Liver (tissue), 9 donors: ENCODE measurements around the gene DAAM1. TPM values are rescaled to one million over a fixed set of nuclear protein-coding genes. Genes with fewer than 3 reads are reported as not detected.
A peak's percentile ranks its signal among the peaks of the same experiment; 100 is the strongest.

Experiments used
- DNase-seq: peaks from one replicate; pipeline ENCODE4 v3.0.0-alpha.2; 2017; ENCODE audit warnings: low spot score
- H3K27ac ChIP-seq, 2 donors: one replicate each; pipeline ENCODE4 v1.7.0; 2013; ENCODE audit warnings: inconsistent platforms in 2 of 2, low read length in 2 of 2, control low read depth in 1 of 2, low read depth in 1 of 2, mild to moderate bottlenecking in 1 of 2
- H3K27me3 ChIP-seq, 4 donors: one replicate each; pipeline versions ENCODE4 v1.6.1 to v1.7.0; 2013; ENCODE audit warnings: low read length in 3 of 4, inconsistent platforms in 1 of 4, mild to moderate bottlenecking in 1 of 4, moderate library complexity in 1 of 4; ENCODE audit not compliant: control insufficient read depth in 4 of 4, insufficient read depth in 4 of 4
- H3K36me3 ChIP-seq, 4 donors: one replicate each; pipeline versions ENCODE4 v1.6.1 to v1.7.0; 2013; ENCODE audit warnings: low read length in 3 of 4, mild to moderate bottlenecking in 3 of 4, low read depth in 1 of 4, moderate library complexity in 1 of 4; ENCODE audit not compliant: control insufficient read depth in 4 of 4, insufficient read depth in 3 of 4
- H3K4me1 ChIP-seq, 4 donors: one replicate each; pipeline versions ENCODE4 v1.6.1 to v1.7.0; 2013; ENCODE audit warnings: low read length in 3 of 4, mild to moderate bottlenecking in 3 of 4, moderate library complexity in 1 of 4; ENCODE audit not compliant: control insufficient read depth in 4 of 4, insufficient read depth in 4 of 4
- H3K4me3 ChIP-seq, 3 donors: one replicate each; pipeline versions ENCODE4 v1.6.1 to v1.7.0; 2013; ENCODE audit warnings: low read length in 3 of 3, control low read depth in 1 of 3, low read depth in 1 of 3, mild to moderate bottlenecking in 1 of 3
- H3K9ac ChIP-seq, 2 donors: one replicate each; pipeline ENCODE4 v1.7.0; 2013; ENCODE audit warnings: low read length in 2 of 2, mild to moderate bottlenecking in 2 of 2, moderate library complexity in 2 of 2, control low read depth in 1 of 2, low read depth in 1 of 2
- H3K9me3 ChIP-seq, 4 donors: one replicate each; pipeline versions ENCODE4 v1.6.1 to v1.7.0; 2013; ENCODE audit warnings: low read length in 3 of 4; ENCODE audit not compliant: control insufficient read depth in 4 of 4
- EGR1 ChIP-seq, 2 donors: IDR thresholded peaks; 2 replicates each; pipeline ENCODE4 v1.6.1; 2016 to 2018; ENCODE audit warnings: antibody characterized with exemption in 2 of 2, low read depth in 2 of 2
- FOXA1 ChIP-seq: IDR thresholded peaks from 2 replicates; pipeline ENCODE4 v1.6.1; 2016; ENCODE audit warnings: antibody characterized with exemption
- FOXA2 ChIP-seq: IDR thresholded peaks from 2 replicates; pipeline ENCODE4 v1.6.1; 2016; ENCODE audit warnings: antibody characterized with exemption
- GABPA ChIP-seq, 2 donors: IDR thresholded peaks in 1 of 2; conservative IDR thresholded peaks in 1 of 2; 2 replicates each; pipeline ENCODE4 v1.6.1; 2016; ENCODE audit warnings: antibody characterized with exemption in 2 of 2, mild to moderate bottlenecking in 1 of 2, moderate library complexity in 1 of 2
- HNF4A ChIP-seq, 2 donors: conservative IDR thresholded peaks; 2 replicates each; pipeline ENCODE4 v1.6.1; 2016; ENCODE audit warnings: antibody characterized with exemption in 2 of 2, mild to moderate bottlenecking in 2 of 2
- HNF4G ChIP-seq: IDR thresholded peaks from 2 replicates; pipeline ENCODE4 v1.6.1; 2016; ENCODE audit warnings: antibody characterized with exemption
- JUND ChIP-seq, 2 donors: IDR thresholded peaks; 2 replicates each; pipeline ENCODE4 v1.6.1; 2016; ENCODE audit warnings: antibody characterized with exemption in 2 of 2
- MAX ChIP-seq: IDR thresholded peaks from 2 replicates; pipeline ENCODE4 v1.6.1; 2016; ENCODE audit warnings: antibody characterized with exemption
- NR2F2 ChIP-seq: IDR thresholded peaks from 2 replicates; pipeline ENCODE4 v1.6.1; 2016; ENCODE audit warnings: antibody characterized with exemption
- RAD21 ChIP-seq, 2 donors: IDR thresholded peaks; 2 replicates each; pipeline ENCODE4 v1.6.1; 2016; ENCODE audit warnings: antibody characterized with exemption in 2 of 2, mild to moderate bottlenecking in 2 of 2
- REST ChIP-seq: IDR thresholded peaks from 2 replicates; pipeline ENCODE4 v1.6.1; 2016; ENCODE audit warnings: antibody characterized with exemption, mild to moderate bottlenecking
- RXRA ChIP-seq, 2 donors: IDR thresholded peaks; 2 replicates each; pipeline ENCODE4 v1.6.1; 2017 to 2018; ENCODE audit warnings: antibody characterized with exemption in 2 of 2, mild to moderate bottlenecking in 1 of 2
- SP1 ChIP-seq: IDR thresholded peaks from 2 replicates; pipeline ENCODE4 v1.6.1; 2018; ENCODE audit warnings: antibody characterized with exemption, mild to moderate bottlenecking
- TAF1 ChIP-seq: conservative IDR thresholded peaks from 2 replicates; pipeline ENCODE4 v1.6.1; 2016; ENCODE audit warnings: antibody characterized with exemption, mild to moderate bottlenecking
- YY1 ChIP-seq: IDR thresholded peaks from 2 replicates; pipeline ENCODE4 v1.6.1; 2016; ENCODE audit warnings: antibody characterized with exemption, mild to moderate bottlenecking
- ZBTB33 ChIP-seq: IDR thresholded peaks from 2 replicates; pipeline ENCODE4 v1.6.1; 2016; ENCODE audit warnings: antibody characterized with exemption
- WGBS: extraction: QIAGEN DNeasy Blood & Tissue Kit; methylation state at CpG from one replicate; pipeline ENCODE4 v1.1.7; 2013; 5-methylcytosine and 5-hydroxymethylcytosine counted together
- polyA plus RNA-seq, 2 donors: library from polyadenylated mRNA; stranded (reverse) in 1 of 2; unstranded in 1 of 2; fragments of 200-250 nt in 1 of 2; fragments of >200 nt in 1 of 2; fragmentation: Nextera tagmentation in 1 of 2; extraction: Ambion mirVana in 1 of 2; gene quantifications; one replicate each; pipeline versions ENCODE4 v1.2.1 to v1.2.3, GENCODE V29; 2013 to 2015
- total RNA-seq, 2 donors: library from RNA; depleted of rRNA; stranded (reverse); fragments of >200 nt; gene quantifications; one replicate each; pipeline ENCODE4 v1.2.3, GENCODE V29; 2014
- TF ChIP-seq, protein P1 (sequence below): fragments of 150-350 bp; IDR thresholded peaks from 2 replicates; pipeline ENCODE4 v1.5.1; 2017; ENCODE audit warnings: improper control_type of control experiment, low read depth, low read length; ENCODE audit not compliant: missing input control
- TF ChIP-seq, protein P2 (sequence below): IDR thresholded peaks from 2 replicates; pipeline ENCODE4 v1.6.1; 2016; ENCODE audit warnings: antibody characterized with exemption
- donor health status: healthy.
- donor health status: healthy.
- donor health status: healthy.
- donor health status: healthy.
- donor health status: healthy.

DAAM1 gene
- total and polyA plus RNA-seq, 4 donors: 9.5 to 28.4 (median 18.5) TPM

- Histone ChIP-seq H3K27me3 (no peaks in the 10 kb centered on the region), H3K9me3 (no peaks in the 10 kb centered on the region), H3K4me3 (peak overlapping the region; percentile 66 to 70 (median 67)), H3K9ac (peak overlapping the region in 1 of 2 donors; percentile 76), H3K36me3 (no peaks in the 10 kb centered on the region), H3K4me1 (peaks cover 0 to 41% (median 28%) of the 10 kb centered on the region in 4 donors), H3K27ac (peak overlapping the region; percentile 84 to 96)
- 14% methylated on average over 25 of the region's 25 CpGs for WGBS
- peak; percentile 78 for DNase-seq
- TF ChIP-seq FOXA1 (no peak), YY1 (peak; percentile 30), RXRA (IDR thresholded peaks at IDR 0.05) (no peak), RAD21 (IDR thresholded peaks at IDR 0.05) (peak in 1 of 2 donors; percentile 3), FOXA2 (no peak), ZBTB33 (no peak), NR2F2 (no peak), REST (no peak)
- TF ChIP-seq, protein P1, sequence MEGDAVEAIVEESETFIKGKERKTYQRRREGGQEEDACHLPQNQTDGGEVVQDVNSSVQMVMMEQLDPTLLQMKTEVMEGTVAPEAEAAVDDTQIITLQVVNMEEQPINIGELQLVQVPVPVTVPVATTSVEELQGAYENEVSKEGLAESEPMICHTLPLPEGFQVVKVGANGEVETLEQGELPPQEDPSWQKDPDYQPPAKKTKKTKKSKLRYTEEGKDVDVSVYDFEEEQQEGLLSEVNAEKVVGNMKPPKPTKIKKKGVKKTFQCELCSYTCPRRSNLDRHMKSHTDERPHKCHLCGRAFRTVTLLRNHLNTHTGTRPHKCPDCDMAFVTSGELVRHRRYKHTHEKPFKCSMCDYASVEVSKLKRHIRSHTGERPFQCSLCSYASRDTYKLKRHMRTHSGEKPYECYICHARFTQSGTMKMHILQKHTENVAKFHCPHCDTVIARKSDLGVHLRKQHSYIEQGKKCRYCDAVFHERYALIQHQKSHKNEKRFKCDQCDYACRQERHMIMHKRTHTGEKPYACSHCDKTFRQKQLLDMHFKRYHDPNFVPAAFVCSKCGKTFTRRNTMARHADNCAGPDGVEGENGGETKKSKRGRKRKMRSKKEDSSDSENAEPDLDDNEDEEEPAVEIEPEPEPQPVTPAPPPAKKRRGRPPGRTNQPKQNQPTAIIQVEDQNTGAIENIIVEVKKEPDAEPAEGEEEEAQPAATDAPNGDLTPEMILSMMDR: no peak
Observed at GRCh38 chr14:59189786-59190368, 1.4 kb downstream of the DAAM1 start.

GRCh38 chr14:59190372-59190771 is 1.9 kb downstream of the DAAM1 start:
- Histone ChIP-seq H3K27ac (peak overlapping the region in 1 of 2 donors; percentile 84), H3K4me3 (peak overlapping the region in 2 of 3 donors; percentile 67 to 70), H3K27me3 (no peaks in the 10 kb centered on the region), H3K4me1 (peaks cover 1 to 41% (median 28%) of the 10 kb centered on the region in 4 donors), H3K36me3 (no peaks in the 10 kb centered on the region), H3K9me3 (no peaks in the 10 kb centered on the region), H3K9ac (no peak overlapping the region)
- DNase-seq: no peak
- TF ChIP-seq HNF4G (no peak), RAD21 (IDR thresholded peaks at IDR 0.05) (peak in 1 of 2 donors; percentile 10), HNF4A (conservative IDR thresholded peaks at IDR 0.05) (no peak), GABPA (IDR thresholded peaks at IDR 0.05 in 1 of 2, conservative IDR thresholded peaks at IDR 0.05 in 1 of 2) (no peak), JUND (IDR thresholded peaks at IDR 0.05) (no peak), TAF1 (no peak), NR2F2 (peak; percentile 13), EGR1 (IDR thresholded peaks at IDR 0.05; ENCODE audit: low read depth in 2 of 2) (no peak), ZBTB33 (no peak), RXRA (IDR thresholded peaks at IDR 0.05) (no peak), MAX (no peak), SP1 (no peak)
- TF ChIP-seq, protein P1: no peak
- TF ChIP-seq, protein P2, sequence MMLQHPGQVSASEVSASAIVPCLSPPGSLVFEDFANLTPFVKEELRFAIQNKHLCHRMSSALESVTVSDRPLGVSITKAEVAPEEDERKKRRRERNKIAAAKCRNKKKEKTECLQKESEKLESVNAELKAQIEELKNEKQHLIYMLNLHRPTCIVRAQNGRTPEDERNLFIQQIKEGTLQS: no peak
- 61% methylated on average over 6 of the region's 6 CpGs for WGBS
